Activated naive CD4-positive, alpha-beta T cell treated with anti-CD3 and anti-CD28 coated beads, Interleukin-2, amount 50 U/mL, for 72 hours (primary cell): ENCODE data around the gene CDK5RAP2. TPM values are rescaled to one million over a fixed set of nuclear protein-coding genes. Genes with fewer than 3 reads are reported as not detected.

Experiments used
- ATAC-seq, 2 donors: fragments of 150-1000 bp; cut with Tn5 transposase; 2 replicates each; pipeline ENCODE4 v1.10.0; 2021; ENCODE audit warnings: mild to moderate bottlenecking in 2 of 2, moderate library complexity in 2 of 2
- DNase-seq, 2 donors: peaks; one replicate each; pipeline ENCODE4 v3.0.0; 2021 to 2022; ENCODE audit warnings: low spot score in 2 of 2
- H3K27ac Mint-ChIP-seq, 2 donors: one replicate each; pipeline ENCODE4 v1.8.0; 2022; ENCODE audit warnings: mild to moderate bottlenecking in 2 of 2, mixed read lengths in 2 of 2
- H3K36me3 Mint-ChIP-seq, 2 donors: one replicate each; pipeline ENCODE4 v1.8.0; 2022; ENCODE audit warnings: mixed read lengths in 2 of 2
- H3K9me3 Mint-ChIP-seq, 2 donors: one replicate each; pipeline ENCODE4 v1.8.0; 2022; ENCODE audit warnings: mixed read lengths in 2 of 2
- total RNA-seq, 2 donors: library from RNA; stranded (reverse); gene quantifications; one replicate each; pipeline ENCODE4 v1.2.3, GENCODE V29; 2022

CDK5RAP2 gene
- total RNA-seq, 2 donors from 2014 or later: 85.9 to 128 TPM

DNA sequence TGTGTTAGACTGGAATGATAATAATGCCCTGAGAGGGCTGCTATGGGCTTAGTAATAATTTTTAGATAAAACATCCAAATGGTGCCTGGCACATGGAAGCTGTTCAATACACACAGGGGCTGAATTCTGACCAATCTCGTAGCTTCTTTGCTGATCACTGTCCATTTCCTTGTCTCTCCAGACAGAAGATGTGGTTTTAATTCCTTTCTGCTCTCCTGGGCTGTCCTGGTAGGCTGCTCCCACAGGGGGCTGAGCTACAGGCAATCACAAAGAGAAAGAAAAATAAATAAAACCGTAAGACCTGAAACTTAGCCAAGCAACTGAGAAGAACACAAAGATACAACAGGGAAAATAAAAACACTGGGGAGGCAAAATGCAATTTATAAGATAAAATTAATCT lies 136.5 kb downstream of the CDK5RAP2 start:
- Mint-ChIP-seq H3K27ac (peak overlapping the region in 1 of 2 donors; percentile 37), H3K36me3 (peaks cover 23 to 29% of the 10 kb centered on the region in 2 donors), H3K9me3 (no peaks in the 10 kb centered on the region)
- DNase-seq (no peak), ATAC-seq (no peak)

DNA sequence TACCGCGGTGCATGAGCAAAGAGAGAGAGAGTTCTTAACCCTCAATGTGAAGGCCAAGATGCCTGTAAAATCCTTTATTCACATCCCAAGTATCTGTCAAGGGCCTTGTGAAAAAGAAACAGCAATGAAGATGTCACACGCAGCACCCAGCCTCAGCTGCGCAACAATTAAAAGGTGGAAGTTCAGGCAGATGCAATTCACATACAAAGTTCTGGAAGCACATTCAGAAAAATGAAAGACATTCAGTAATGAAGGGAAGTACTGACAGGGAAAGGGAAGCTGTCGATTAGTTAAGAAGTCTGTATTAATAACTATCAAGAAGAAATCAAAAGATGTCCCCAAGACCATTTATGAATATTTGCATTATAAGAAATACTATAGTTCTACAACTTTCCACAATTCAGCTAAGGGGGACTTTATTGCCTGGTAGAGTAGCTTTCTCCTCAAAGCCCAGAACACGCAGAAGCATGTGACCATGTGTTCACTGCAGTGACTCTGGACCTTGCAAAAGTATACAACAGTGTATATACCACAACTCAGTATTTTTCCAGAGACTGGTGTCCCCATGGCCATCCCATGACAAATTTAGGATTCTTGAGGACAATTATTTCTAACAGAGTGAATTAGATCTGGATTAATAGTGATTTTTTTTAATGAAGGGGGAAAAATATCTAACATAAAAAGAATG lies 137.5 kb downstream of the CDK5RAP2 start:
- Mint-ChIP-seq H3K27ac (peak overlapping the region in 1 of 2 donors; percentile 19), H3K9me3 (no peaks in the 10 kb centered on the region), H3K36me3 (peaks cover 26 to 29% of the 10 kb centered on the region in 2 donors)
- DNase-seq: no peak
- ATAC-seq: no peak

DNA sequence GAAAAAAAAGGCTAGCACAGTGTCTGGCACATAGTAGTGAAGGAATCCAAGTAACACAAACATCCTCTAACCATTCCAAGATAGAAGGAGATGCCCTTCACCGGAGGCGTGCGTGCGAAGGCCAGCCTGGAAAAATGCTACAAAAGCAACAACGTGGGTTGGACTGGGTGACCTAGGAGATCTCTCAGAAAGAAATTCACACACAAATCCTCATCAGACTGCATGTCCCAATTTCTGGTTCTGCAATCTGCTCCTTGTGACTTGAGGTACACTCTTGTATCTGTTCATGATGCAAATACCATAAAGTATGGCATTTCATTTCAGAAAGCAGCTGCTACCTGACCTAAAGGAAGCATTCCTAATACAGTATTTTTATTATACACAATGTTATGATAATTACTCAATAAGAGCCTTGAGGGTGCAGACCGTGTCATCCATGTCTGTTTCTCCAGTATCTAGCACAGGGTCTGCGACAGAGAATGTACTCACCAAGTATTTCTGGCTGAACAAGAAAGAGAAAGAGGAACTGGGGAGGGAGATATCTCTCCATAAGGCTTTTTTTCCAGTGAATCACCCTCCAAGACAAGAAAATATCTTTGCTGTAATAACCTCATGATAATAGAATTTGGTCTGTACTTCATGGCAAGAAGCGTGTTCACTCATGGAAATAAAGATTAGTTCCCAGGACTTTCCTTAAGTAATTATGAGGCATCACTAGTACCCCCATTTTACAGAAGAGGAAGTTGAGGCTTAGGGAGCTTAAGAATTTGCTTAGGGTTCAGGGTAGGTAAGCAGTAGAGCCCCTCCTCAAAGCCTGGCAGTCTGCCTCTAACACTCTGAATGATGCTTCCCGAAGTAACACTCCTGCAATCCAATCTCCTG lies 138.3 kb downstream of the CDK5RAP2 start:
- peaks cover 24 to 25% of the 10 kb centered on the region in 2 donors for H3K36me3 Mint-ChIP-seq
- ATAC-seq (no peak), DNase-seq (no peak)
- no peaks in the 10 kb centered on the region for H3K9me3 Mint-ChIP-seq
- H3K27ac Mint-ChIP-seq: no peak overlapping the region

DNA sequence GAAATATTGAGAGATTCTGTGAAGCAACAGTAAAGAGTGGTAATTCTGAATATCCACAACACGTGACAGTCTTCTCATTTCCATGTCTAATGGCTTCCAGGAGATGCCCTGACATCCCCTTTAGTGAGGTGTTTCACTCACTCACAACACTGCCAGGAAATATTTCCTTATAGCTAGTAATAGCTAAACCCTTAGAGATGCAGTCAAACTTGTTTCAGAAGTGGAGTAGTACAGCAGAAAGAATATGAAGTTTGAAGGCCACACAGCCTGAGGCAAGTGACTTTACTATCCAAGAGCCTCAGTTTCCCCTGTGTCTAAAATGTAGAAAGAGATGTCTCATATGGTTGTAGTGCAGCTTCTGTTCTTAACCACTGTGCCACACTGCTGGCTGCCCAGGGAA lies 139.2 kb downstream of the CDK5RAP2 start:
- Mint-ChIP-seq H3K9me3 (no peaks in the 10 kb centered on the region), H3K27ac (peak overlapping the region; percentile 0 to 7), H3K36me3 (peaks cover 19 to 21% of the 10 kb centered on the region in 2 donors)
- DNase-seq (no peak), ATAC-seq (no peak)

DNA sequence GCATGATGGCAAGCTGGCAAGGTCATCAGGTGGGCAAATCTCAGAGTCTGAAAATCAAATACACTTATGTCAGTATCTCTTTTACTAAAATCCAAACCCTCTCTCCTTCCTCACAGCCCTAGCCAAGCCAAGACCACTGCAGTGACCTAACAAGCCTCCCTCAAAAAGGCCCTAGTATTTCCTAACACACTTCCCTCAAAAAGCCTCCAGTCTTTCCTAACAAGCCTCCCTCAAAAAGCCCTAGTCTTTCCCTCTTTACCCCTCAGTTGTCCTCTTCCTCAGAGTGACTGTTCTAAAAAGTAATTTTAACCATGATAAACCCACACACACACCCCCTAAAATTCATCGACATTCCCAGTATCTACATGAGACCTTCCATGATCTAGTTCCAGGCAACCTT lies 140.0 kb downstream of the CDK5RAP2 start:
- no peaks in the 10 kb centered on the region for H3K9me3 Mint-ChIP-seq
- H3K27ac Mint-ChIP-seq: peak overlapping the region; percentile 0 to 7
- H3K36me3 Mint-ChIP-seq: peaks cover 19 to 21% of the 10 kb centered on the region in 2 donors
- ATAC-seq (no peak), DNase-seq (no peak)

DNA sequence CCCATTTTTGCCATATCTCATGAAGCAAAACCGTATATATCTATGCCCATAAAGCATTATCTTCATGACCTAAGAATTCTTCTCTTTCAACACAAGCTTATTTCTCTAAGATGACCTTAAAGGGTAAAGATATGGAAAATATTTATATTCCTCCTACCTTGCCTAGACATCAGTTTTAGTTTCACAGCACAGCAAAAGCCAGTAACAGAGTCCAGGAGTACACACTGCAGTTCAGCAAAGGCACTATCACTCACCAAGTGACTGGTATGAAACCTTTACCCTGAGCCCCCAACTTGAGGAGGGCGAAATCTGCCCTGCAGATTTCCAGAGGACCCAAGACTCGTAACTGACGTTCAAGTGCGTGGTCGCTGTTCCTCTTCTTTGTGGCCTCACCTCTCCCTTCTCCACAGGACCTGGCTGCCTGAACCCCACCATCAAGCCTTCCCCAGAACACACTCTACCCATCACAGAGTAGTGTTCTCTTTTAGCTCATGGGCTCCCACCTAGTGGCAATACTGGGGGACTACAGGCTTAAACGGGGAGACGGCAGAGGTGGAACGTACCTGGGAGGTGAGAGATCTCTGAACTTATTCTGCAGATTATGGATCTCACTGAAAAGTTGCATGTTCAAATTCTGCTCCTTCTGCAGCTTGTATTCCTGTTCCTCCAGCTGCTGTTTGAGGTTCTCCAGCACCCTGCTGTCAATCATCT lies 141.0 kb downstream of the CDK5RAP2 start:
- DNase-seq: no peak
- Mint-ChIP-seq H3K36me3 (peaks cover 26 to 30% of the 10 kb centered on the region in 2 donors), H3K27ac (peak overlapping the region in 1 of 2 donors; percentile 20), H3K9me3 (no peaks in the 10 kb centered on the region)
- peak in 1 of 2 donors; percentile 56 for ATAC-seq

DNA sequence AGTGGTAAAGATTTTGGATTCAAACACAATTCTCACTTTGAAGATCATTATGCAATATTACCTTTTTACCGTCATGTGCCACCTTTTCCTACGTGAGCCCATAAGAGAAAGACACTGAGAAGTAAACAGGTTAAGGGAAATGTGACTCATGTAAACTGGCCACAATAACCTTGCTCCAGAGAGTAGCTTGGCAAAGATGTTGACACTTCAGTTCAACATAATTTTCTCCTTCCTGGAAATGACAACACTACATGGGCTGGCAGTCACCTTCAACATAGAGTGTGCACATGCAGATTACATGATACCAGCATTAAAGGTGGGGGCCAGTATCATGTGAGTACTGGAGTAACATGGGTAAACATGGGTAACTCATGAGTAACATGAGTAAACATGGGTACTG lies 141.9 kb downstream of the CDK5RAP2 start:
- peak in 1 of 2 donors; percentile 62 for ATAC-seq
- no peaks in the 10 kb centered on the region for H3K9me3 Mint-ChIP-seq
- peaks cover 24 to 32% of the 10 kb centered on the region in 2 donors for H3K36me3 Mint-ChIP-seq
- H3K27ac Mint-ChIP-seq: peak overlapping the region in 1 of 2 donors; percentile 51
- DNase-seq: no peak

DNA sequence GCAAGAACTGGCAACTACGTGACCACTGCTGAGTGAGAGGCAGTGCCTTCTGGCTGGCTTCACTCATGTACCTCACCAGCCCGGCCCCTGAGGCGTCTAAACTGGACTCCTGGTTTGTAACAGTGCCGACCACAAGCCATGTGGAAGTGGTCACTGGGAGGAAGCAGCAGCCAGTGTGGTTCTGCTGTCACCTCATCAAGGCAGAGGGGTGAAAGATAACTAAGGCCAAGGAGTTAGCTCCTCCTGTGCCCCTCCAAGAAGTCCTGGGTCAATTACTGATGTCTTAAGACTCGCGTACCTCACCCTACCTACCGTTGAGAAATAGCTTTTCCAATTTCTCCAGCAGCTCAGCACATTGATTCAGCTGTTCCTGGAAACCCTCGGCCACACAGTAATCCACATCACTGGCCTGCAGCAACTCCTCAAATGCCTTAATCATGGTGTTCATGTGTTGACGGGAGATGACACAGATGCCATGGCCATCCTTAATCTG lies 142.9 kb downstream of the CDK5RAP2 start:
- no peaks in the 10 kb centered on the region for H3K9me3 Mint-ChIP-seq
- no peak overlapping the region for H3K27ac Mint-ChIP-seq
- peak in 1 of 2 donors; percentile 40 for ATAC-seq
- DNase-seq: no peak
- H3K36me3 Mint-ChIP-seq: peaks cover 17 to 32% of the 10 kb centered on the region in 2 donors

DNA sequence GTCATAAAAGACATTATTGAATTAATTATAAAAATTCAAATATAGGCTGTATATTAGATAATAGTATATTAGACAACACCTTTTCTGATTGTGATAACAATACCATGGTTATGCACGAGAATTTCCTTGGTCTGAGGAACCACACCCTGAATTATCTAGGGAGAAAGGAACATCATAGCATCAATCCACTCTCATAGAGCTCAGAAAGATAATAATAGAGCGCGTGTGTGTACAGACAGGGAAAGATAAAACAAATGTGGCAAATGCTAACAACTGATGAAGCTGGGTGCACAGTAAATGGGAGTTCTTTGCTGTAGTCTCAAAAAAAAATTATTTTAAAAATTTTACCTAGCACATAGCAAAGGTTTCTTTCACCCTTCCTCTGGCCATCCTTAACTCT lies 143.5 kb downstream of the CDK5RAP2 start:
- ATAC-seq (no peak), DNase-seq (no peak)
- H3K9me3 Mint-ChIP-seq: no peaks in the 10 kb centered on the region
- H3K36me3 Mint-ChIP-seq: peaks cover 21 to 37% of the 10 kb centered on the region in 2 donors
- H3K27ac Mint-ChIP-seq: no peak overlapping the region

DNA sequence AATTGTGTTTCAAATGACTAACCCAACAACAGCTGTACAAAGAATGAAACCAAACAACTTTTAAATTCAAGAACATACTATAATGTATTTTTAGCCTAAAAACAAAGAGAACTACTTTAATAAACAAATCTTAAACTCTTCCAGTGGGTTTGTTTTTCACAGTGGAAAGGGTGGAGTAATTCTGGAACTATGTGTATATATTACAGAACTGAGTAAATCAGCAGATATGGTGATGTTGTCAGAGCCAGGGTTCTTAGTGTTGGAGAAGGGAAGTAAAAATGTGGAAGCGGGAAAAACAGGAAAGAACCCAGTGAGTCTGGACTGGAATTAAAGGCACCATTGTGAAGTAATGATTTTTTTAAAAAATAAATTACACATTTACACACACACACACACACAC lies 144.9 kb downstream of the CDK5RAP2 start:
- DNase-seq: no peak
- Mint-ChIP-seq H3K36me3 (peaks cover 26 to 34% of the 10 kb centered on the region in 2 donors), H3K27ac (no peak overlapping the region), H3K9me3 (no peaks in the 10 kb centered on the region)
- no peak for ATAC-seq

DNA sequence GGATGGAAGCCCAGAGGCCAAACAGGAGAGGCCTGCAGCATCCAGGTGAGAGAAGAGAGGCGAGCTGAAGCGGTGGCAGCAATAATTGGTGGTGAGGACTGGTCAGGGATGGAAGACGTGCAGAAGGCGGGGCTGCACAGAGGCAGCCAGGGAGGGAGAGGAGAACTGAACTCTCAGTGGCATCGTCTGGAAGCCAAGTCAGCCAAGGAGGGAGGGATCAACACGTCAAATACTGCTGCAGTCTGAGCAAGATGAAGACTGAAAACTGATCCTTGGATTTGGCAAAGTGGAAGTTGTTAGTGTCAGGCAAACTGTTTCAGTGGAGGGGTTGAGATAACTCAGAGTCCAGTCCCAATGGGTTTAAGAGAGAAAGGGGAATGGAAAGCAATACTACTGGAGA lies 145.4 kb downstream of the CDK5RAP2 start:
- DNase-seq (no peak), ATAC-seq (no peak)
- H3K27ac Mint-ChIP-seq: no peak overlapping the region

DNA sequence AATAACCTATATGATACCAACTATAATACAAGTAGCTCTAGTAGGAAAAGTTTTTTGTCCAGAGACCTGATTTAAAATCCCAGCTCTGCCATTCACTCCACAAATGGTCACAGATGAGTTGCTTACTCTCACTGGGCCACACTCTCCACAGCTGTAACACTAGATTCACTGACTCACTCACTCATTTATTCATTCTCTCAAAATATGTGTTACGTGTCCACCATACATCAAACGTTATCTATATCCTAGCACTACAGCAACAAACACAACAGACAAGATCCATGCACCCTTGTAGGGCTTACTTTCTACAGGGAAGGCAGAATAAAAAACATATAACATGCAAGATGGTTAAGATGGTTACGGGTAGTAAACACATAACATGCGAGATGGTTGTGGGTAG lies 146.3 kb downstream of the CDK5RAP2 start:
- DNase-seq (no peak), ATAC-seq (no peak)
- Mint-ChIP-seq H3K27ac (no peak overlapping the region), H3K9me3 (no peaks in the 10 kb centered on the region), H3K36me3 (peaks cover 23 to 31% of the 10 kb centered on the region in 2 donors)

More for the DNA sequence above, 145.4 kb downstream of the CDK5RAP2 start:
- Mint-ChIP-seq H3K9me3 (no peaks in the 10 kb centered on the region), H3K36me3 (peaks cover 26 to 30% of the 10 kb centered on the region in 2 donors)

DNA sequence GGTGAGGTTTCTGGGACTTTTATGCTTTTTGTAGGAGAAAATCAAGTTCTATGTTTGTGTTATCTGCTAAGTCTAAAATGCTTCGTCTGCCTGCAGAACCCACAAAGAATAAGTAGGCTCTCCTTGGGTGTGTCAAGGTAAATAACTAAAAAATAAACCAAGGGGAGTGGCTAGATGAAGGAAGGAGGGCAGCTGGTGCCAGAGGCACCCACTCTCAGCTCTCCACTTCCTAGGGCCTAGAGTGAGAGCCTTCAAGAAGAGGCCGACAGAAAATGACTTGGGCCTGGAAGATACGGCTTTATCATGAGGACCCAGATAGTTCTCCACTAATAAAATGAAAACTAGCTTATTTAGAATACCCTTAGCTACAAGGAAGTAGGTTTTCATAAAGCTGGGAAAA lies 147.4 kb downstream of the CDK5RAP2 start:
- DNase-seq (no peak), ATAC-seq (no peak)
- Mint-ChIP-seq H3K27ac (no peak overlapping the region), H3K9me3 (no peaks in the 10 kb centered on the region), H3K36me3 (peaks cover 23 to 25% of the 10 kb centered on the region in 2 donors)

DNA sequence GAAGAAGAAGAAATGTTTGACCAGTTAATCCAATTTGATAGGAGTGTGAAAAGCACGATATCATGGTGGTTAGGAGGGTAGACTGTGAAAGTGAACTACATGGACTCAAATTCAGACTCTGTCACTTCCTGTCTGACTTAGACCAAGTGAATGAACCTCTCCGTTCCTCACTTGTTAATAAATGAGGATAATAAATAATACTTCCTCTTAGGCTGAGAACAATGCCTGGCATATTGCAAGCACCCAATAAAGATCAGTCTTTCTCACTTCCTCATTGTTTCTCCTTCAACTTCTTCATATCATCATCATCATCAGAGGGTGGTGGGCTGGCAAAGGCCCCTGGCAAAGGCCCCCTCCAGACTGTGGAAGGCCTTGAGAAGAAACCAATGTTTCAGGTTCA lies 148.7 kb downstream of the CDK5RAP2 start:
- Mint-ChIP-seq H3K27ac (no peak overlapping the region), H3K9me3 (no peaks in the 10 kb centered on the region), H3K36me3 (peaks cover 23 to 25% of the 10 kb centered on the region in 2 donors)
- ATAC-seq: no peak
- DNase-seq: no peak

DNA sequence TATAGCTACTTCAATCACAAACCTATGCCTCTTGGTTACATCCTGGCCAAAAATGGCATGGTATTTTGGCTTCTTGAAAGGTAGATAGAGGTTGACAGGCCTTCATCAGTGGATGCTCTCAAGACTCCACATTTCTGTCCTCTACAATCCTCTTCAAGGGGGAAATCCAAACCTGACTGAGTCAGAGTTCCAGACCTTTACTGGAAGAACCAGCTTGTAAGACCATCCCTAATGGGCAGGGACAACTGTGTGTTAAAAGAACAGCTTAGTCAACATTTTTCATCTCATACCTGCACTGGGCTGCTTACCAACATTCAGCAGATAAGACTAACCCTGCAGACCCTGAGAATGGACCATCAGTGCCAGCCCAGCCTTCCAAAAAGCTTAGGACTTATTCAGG lies 155.7 kb downstream of the CDK5RAP2 start:
- no peaks in the 10 kb centered on the region for H3K9me3 Mint-ChIP-seq
- peak in 1 of 2 donors; percentile 56 for ATAC-seq
- H3K27ac Mint-ChIP-seq: no peak overlapping the region
- H3K36me3 Mint-ChIP-seq: peaks cover 12 to 14% of the 10 kb centered on the region in 2 donors
- no peak for DNase-seq

DNA sequence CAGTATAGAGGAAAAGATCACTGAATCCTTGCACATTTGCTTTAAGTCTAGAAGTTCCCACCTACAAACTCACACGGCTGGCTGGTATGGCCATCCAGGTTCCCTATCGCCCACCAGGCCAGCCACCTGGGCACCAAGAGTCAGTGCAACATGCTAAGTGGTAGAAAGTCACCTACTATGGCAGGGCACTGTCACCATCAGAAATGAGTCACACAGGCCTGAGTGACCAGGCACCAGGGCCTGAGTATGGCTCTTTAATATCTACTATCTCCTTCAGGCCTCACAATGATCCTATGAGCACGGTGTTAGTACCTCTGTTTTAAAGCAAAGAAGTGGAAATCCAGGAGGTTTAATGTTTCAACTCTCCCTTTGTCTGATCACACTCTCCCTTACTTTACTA lies 156.2 kb downstream of the CDK5RAP2 start:
- H3K9me3 Mint-ChIP-seq: no peaks in the 10 kb centered on the region
- DNase-seq (no peak), ATAC-seq (peak in 1 of 2 donors; percentile 61)
- H3K36me3 Mint-ChIP-seq: peaks cover 12 to 14% of the 10 kb centered on the region in 2 donors
- H3K27ac Mint-ChIP-seq: no peak overlapping the region

DNA sequence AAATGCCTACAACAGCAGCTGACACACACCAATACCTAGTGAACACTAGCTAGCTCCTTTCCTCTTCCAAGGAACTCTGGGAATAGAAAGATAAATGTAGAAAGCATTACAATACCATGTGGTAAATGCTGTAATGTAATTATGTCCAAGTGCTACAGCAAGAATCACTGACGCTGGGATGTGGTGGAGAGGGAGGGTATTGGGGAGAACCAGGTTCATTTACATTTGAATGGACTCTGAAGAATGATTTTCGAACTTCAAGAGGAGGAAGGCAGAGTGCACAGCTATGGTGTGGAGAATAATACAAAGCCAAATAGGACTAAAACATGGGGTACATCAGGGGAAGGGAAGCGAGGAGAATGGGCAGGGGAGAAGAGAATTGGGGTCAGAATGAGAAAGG lies 158.0 kb downstream of the CDK5RAP2 start:
- Mint-ChIP-seq H3K36me3 (peaks cover 17 to 19% of the 10 kb centered on the region in 2 donors), H3K9me3 (no peaks in the 10 kb centered on the region), H3K27ac (no peak overlapping the region)
- ATAC-seq: no peak
- no peak for DNase-seq
